Gastrocnemius medialis (tissue), 4 donors: ENCODE measurements around the gene AP5S1.

ENCODE experiments used
- CTCF ChIP-seq, 5 experiments: fragments of 450-650 bp in 3 of 5; fragments of 200-600 bp in 2 of 5; sonication (generic) in 2 of 5; IDR thresholded peaks in 4 of 5; conservative IDR thresholded peaks in 1 of 5; 1 replicate in 4 of 5; 2 replicates in 1 of 5; pipeline ENCODE4 v1.5.1; 2016 to 2019; ENCODE audit warnings: antibody characterized with exemption in 5 of 5, mild to moderate bottlenecking in 3 of 5, moderate library complexity in 3 of 5
- POLR2A ChIP-seq, 2 donors: fragments of 450-650 bp; IDR thresholded peaks; one replicate each; pipeline ENCODE4 v1.6.1; 2017; ENCODE audit warnings: antibody characterized with exemption in 2 of 2, mild to moderate bottlenecking in 2 of 2, moderate library complexity in 2 of 2

- TF ChIP-seq CTCF (IDR thresholded peaks at IDR 0.05 in 4 of 5, conservative IDR thresholded peaks at IDR 0.05 in 1 of 5) = no peak
- TF ChIP-seq POLR2A (IDR thresholded peaks at IDR 0.05) = no peak
Observed at GRCh38 chr20:3854462-3854871, 34.1 kb downstream of the AP5S1 start.
